ENCODE data around the gene RAPGEF5. TPM values are rescaled to one million over a fixed set of nuclear protein-coding genes. Genes with fewer than 3 reads are reported as not detected.

The RAPGEF5 gene
- total RNA-seq, 1 experiment from 2014 or later: 13.3 TPM

GRCh38 chr7:22307816-22308215, 49.1 kb downstream of the RAPGEF5 start:
- H3K4me3 Mint-ChIP-seq: no peak overlapping the region
- Histone ChIP-seq H4K91ac (ENCODE audit: insufficient read length, low read depth, low read length) (no peak overlapping the region), H3K79me2 (ENCODE audit: insufficient read depth, low read length) (no peaks in the 10 kb centered on the region), H2BK20ac (ENCODE audit: low read depth, low read length, poor library complexity, severe bottlenecking) (no peak overlapping the region), H3K9ac (ENCODE audit: extremely low read depth, insufficient read length, low read length) (no peak overlapping the region), H3K79me1 (ENCODE audit: insufficient read depth, low read depth, low read length, poor library complexity, severe bottlenecking) (no peaks in the 10 kb centered on the region), H3K9me3 (ENCODE audit: control insufficient read depth, low read depth, low read length) (no peaks in the 10 kb centered on the region), H3K18ac (ENCODE audit: insufficient read length, low read depth, low read length) (no peak overlapping the region), H4K8ac (replicated peaks; ENCODE audit: insufficient read length, low read depth, low read length) (no peak overlapping the region), H2BK5ac (ENCODE audit: insufficient read length, low read length) (no peak overlapping the region), H3T11ph (ENCODE audit: low read length) (no peak overlapping the region), H3K27ac (ENCODE audit: insufficient read length, low read depth, low read length) (no peak overlapping the region), H2BK15ac (ENCODE audit: low read depth, low read length) (no peak overlapping the region), H3K56ac (ENCODE audit: insufficient read length, low read depth, low read length) (no peak overlapping the region), H3K23ac (ENCODE audit: insufficient read length, low read depth, low read length) (no peak overlapping the region), H3K4me1 (ENCODE audit: insufficient read depth, low read length) (no peaks in the 10 kb centered on the region), H3K14ac (ENCODE audit: insufficient read depth, low read length) (no peak overlapping the region), H4K20me1 (ENCODE audit: control insufficient read depth, insufficient read depth, insufficient read length) (no peaks in the 10 kb centered on the region), H3K27me3 (ENCODE audit: insufficient read depth, low read length) (no peaks in the 10 kb centered on the region), H3K4me2 (ENCODE audit: insufficient read depth, insufficient read length, low read length) (no peak overlapping the region), H4K5ac (ENCODE audit: insufficient read length, low read depth, low read length) (no peak overlapping the region), H3K4ac (ENCODE audit: low read depth, low read length) (no peak overlapping the region), H2BK12ac (ENCODE audit: insufficient read length, low read depth, low read length) (no peak overlapping the region), H2BK120ac (ENCODE audit: low read depth, low read length, poor library complexity, severe bottlenecking) (no peak overlapping the region), H2AFZ (ENCODE audit: low read length) (no peak overlapping the region), H2AK5ac (ENCODE audit: insufficient read length, low read length) (no peak overlapping the region), H3K23me2 (ENCODE audit: insufficient read length, low read depth, low read length, poor library complexity, severe bottlenecking) (no peaks in the 10 kb centered on the region)
- H3K4me1 Mint-ChIP-seq: no peaks in the 10 kb centered on the region
- WGBS (ENCODE audit: extremely low coverage, insufficient read length, low lambda C conversion rate): no CpG with 5 or more reads among the region's 3 CpGs
- peaks cover 0 to 3% of the 10 kb centered on the region in 2 experiments; a peak in 2 of 5 replicates for H3K9me3 Mint-ChIP-seq
- H3K36me3 Mint-ChIP-seq (ENCODE audit: insufficient read depth in 1 of 3, low read depth in 3 of 3): peaks cover 27 to 29% (median 28%) of the 10 kb centered on the region in 3 experiments
- no peak overlapping the region for H3K27ac Mint-ChIP-seq
- no peak for DNase-seq
- no peaks in the 10 kb centered on the region for H3K27me3 Mint-ChIP-seq (ENCODE audit: low read depth)
- TF ChIP-seq CTCF (conservative IDR thresholded peaks at IDR 0.05): no peak

Data from H9 (cell line).